Spleen (tissue), 11 donors: ENCODE data around the gene TREX2. TPM values are rescaled to one million over a fixed set of nuclear protein-coding genes. Genes with fewer than 3 reads are reported as not detected.
"Not testable (repeated sequence)": the region's sequence is repeated elsewhere in the genome, so short reads cannot be mapped to it uniquely, and the experiment has no call there.

Experiments used
- DNase-seq: peaks from one replicate; pipeline ENCODE4 v3.0.0-alpha.2; 2020
- H3K27ac ChIP-seq, 8 donors: fragments of 200-600 bp; sonication (generic) in 7 of 8; 1 replicate in 4 of 8; 2 replicates in 4 of 8; pipeline versions ENCODE4 v1.5.0 to v1.8.0; 2016 to 2021; ENCODE audit warnings: inconsistent platforms in 4 of 8, mild to moderate bottlenecking in 4 of 8, moderate library complexity in 1 of 8
- H3K27me3 ChIP-seq, 7 donors: fragments of 200-600 bp; sonication (generic) in 6 of 7; replicated peaks in 1 of 7; 1 replicate in 4 of 7; 2 replicates in 3 of 7; pipeline versions ENCODE4 v1.5.0 to v1.8.0; 2016 to 2021; ENCODE audit warnings: inconsistent platforms in 3 of 7, mild to moderate bottlenecking in 1 of 7
- H3K36me3 ChIP-seq, 6 donors: fragments of 200-600 bp; sonication (generic) in 5 of 6; 1 replicate in 4 of 6; 2 replicates in 2 of 6; pipeline versions ENCODE4 v1.5.0 to v1.8.0; 2016 to 2021; ENCODE audit warnings: inconsistent platforms in 2 of 6
- H3K4me1 ChIP-seq, 6 donors: fragments of 200-600 bp; sonication (generic) in 5 of 6; 1 replicate in 3 of 6; 2 replicates in 3 of 6; pipeline versions ENCODE4 v1.5.0 to v1.8.0; 2016 to 2021; ENCODE audit warnings: inconsistent platforms in 3 of 6
- H3K4me3 ChIP-seq, 8 donors: fragments of 200-600 bp; sonication (generic) in 7 of 8; 1 replicate in 4 of 8; 2 replicates in 4 of 8; pipeline versions ENCODE4 v1.5.0 to v1.8.0; 2016 to 2021; ENCODE audit warnings: inconsistent platforms in 4 of 8, mild to moderate bottlenecking in 4 of 8, moderate library complexity in 2 of 8
- H3K9me3 ChIP-seq, 8 donors: fragments of 200-600 bp; sonication (generic) in 7 of 8; 1 replicate in 4 of 8; 2 replicates in 4 of 8; pipeline versions ENCODE4 v1.5.0 to v1.8.0; 2016 to 2021; ENCODE audit warnings: inconsistent platforms in 4 of 8
- POLR2A ChIP-seq, 3 donors: fragments of 450-650 bp; IDR thresholded peaks; one replicate each; pipeline ENCODE4 v1.5.1; 2017; ENCODE audit warnings: antibody characterized with exemption in 3 of 3, mild to moderate bottlenecking in 1 of 3
- POLR2AphosphoS5 ChIP-seq, 3 donors: sonication (generic); formaldehyde crosslinking; IDR thresholded peaks; one replicate each; pipeline ENCODE4 v1.5.1; 2017; ENCODE audit warnings: antibody characterized with exemption in 3 of 3
- WGBS, 5 donors: extraction: QIAGEN DNeasy Blood & Tissue Kit in 3 of 5; methylation state at CpG; one replicate each; pipeline versions ENCODE4 v1.1.5 to v1.1.7; 2013 to 2018; 5-methylcytosine and 5-hydroxymethylcytosine counted together
- intact Hi-C: fragments of 100-400 bp; cut with DNase I; formaldehyde crosslinking; loops from one replicate; pipeline ENCODE4 v1.15.0; 2023; ENCODE audit warnings: low total_unique reads
- polyA plus RNA-seq, 3 donors: library from polyadenylated mRNA; stranded (reverse); fragments of 200-250 nt; gene quantifications; one replicate each; pipeline ENCODE4 v1.2.1, GENCODE V29; 2013
- total RNA-seq, 7 donors: library from RNA; depleted of rRNA in 3 of 7; stranded (reverse); fragments of >200 nt in 3 of 7; fragmentation: NEBNext Ultra II Directional in 4 of 7; extraction: Animal tissue kit (Norgen Biotek cat#: 25700) in 4 of 7; gene quantifications; one replicate each; pipeline versions ENCODE4 v1.1.0 to v1.2.1, GENCODE V29; 2016 to 2021
- TF ChIP-seq, protein P1 (sequence below), 11 experiments: fragments of 200-600 bp in 7 of 11; fragments of 450-650 bp in 4 of 11; sonication (generic) in 4 of 11; IDR thresholded peaks in 8 of 11; conservative IDR thresholded peaks in 3 of 11; 1 replicate in 7 of 11; 2 replicates in 4 of 11; pipeline versions ENCODE4 v1.4.0 to v1.8.0; 2016 to 2021; ENCODE audit warnings: antibody characterized with exemption in 11 of 11, inconsistent platforms in 4 of 11, mild to moderate bottlenecking in 1 of 11
- donor health status: healthy with polysubstance abuse.
- donor health status: DM: no; HTN: no; CAD: no; lungs with moderate emphysema.
- donor health status: DM: no; HTN: no; CAD: no.
- donor health status: Bipolar disorder and iron deficiency.
- donor health status: healthy.
- donor health status: DM: no; HTN: no; CAD: no.
- donor health status: DM: yes; HTN: yes; CAD: no.

TREX2 gene
- total and polyA plus RNA-seq, 10 donors, result 1.1 to 6.4 (median 2.2) TPM

DNA sequence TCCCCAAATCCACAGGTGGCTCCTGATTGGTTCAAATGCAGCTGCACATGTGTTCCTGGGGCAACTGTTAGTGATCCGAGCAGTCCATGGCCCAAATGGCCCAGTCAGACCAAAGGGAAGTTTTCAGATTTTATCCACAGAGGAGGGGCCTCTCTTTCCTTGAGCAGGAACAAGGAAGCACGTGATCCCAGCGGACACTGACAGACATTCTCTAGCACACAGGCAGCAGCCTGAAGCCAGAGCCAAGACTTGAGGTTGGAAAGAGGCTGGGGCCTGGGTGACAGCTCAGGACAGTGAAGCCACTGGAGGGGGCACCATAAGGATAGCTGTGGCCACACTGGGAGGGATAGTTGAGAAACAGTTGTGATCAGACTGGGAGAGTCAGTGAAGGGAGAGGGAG lies 38.1 kb downstream of the TREX2 start:
- TF ChIP-seq, protein P1, sequence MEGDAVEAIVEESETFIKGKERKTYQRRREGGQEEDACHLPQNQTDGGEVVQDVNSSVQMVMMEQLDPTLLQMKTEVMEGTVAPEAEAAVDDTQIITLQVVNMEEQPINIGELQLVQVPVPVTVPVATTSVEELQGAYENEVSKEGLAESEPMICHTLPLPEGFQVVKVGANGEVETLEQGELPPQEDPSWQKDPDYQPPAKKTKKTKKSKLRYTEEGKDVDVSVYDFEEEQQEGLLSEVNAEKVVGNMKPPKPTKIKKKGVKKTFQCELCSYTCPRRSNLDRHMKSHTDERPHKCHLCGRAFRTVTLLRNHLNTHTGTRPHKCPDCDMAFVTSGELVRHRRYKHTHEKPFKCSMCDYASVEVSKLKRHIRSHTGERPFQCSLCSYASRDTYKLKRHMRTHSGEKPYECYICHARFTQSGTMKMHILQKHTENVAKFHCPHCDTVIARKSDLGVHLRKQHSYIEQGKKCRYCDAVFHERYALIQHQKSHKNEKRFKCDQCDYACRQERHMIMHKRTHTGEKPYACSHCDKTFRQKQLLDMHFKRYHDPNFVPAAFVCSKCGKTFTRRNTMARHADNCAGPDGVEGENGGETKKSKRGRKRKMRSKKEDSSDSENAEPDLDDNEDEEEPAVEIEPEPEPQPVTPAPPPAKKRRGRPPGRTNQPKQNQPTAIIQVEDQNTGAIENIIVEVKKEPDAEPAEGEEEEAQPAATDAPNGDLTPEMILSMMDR (IDR thresholded peaks at IDR 0.05 in 8 of 11, conservative IDR thresholded peaks at IDR 0.05 in 3 of 11), result no peak
- TF ChIP-seq POLR2A (IDR thresholded peaks at IDR 0.05), result no peak
- TF ChIP-seq POLR2AphosphoS5 (IDR thresholded peaks at IDR 0.05), result no peak
- WGBS, 5 donors, result 57 to 100% (median 81%) methylated on average over 3 of the region's 3 CpGs; no CpG with 5 or more reads in 1 of the 5 donors
- intact Hi-C loops, result no loop called here
- Histone ChIP-seq H3K36me3 (no peaks in the 10 kb centered on the region), H3K4me3 (no peak overlapping the region), H3K9me3 (no peaks in the 10 kb centered on the region), H3K4me1 (peaks cover 0 to 20% (median 11%) of the 10 kb centered on the region in 6 donors), H3K27ac (no peak overlapping the region), H3K27me3 (no peaks in the 10 kb centered on the region)
- DNase-seq, result peak; percentile 41

DNA sequence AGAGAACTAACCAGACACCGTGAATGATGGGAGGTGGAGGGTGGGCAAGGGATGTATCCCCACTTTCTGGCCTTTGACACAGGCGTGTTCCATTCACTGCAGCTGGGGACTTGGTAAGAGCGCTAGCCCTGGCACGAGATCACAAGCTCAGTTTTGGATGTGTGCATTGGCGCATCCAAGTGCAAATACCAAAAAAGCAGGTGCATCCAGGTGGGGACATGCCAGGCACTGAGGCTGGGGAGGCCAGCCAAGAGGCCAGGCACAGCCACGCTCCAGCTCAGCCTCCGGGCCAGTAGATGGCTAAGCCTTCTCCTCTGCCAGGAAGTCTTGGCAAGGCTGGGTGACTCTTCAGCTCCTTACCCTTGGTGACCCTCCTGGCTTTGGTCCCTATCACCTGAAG lies 39.0 kb downstream of the TREX2 start:
- H3K4me3 ChIP-seq, result no peak overlapping the region
- 83 to 100% (median 91%) methylated on average over 1 to 7 of the region's 7 CpGs for WGBS, 5 donors
- peaks cover 0 to 11% (median 3%) of the 10 kb centered on the region in 6 donors for H3K4me1 ChIP-seq
- H3K9me3 ChIP-seq, result no peaks in the 10 kb centered on the region
- TF ChIP-seq POLR2AphosphoS5 (IDR thresholded peaks at IDR 0.05) (no peak), POLR2A (IDR thresholded peaks at IDR 0.05) (no peak)
- TF ChIP-seq, protein P1 (IDR thresholded peaks at IDR 0.05 in 8 of 11, conservative IDR thresholded peaks at IDR 0.05 in 3 of 11), result no peak
- no peak overlapping the region for H3K27ac ChIP-seq
- intact Hi-C loops, result no loop called here
- no peaks in the 10 kb centered on the region for H3K36me3 ChIP-seq
- peak; percentile 51 for DNase-seq
- H3K27me3 ChIP-seq, result no peaks in the 10 kb centered on the region

DNA sequence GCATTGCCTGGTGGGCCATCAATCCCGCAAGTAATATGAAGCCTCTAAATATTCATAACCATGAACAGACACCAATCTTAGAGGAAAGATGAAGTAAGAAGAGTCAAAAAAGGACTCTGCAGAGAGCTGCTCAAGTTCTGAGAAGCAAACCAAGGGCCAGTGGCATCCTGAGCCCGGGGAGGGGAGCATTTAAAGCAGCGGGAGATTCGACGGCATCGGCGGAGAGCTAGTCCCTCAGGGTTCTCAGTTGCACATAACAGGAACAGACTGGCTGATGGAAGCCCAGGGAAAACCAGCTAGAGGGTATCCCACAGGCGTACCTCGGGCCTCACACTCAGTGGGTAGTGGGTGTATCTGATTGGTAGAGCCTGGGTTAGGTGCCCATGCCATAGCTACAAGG lies 39.8 kb downstream of the TREX2 start:
- H3K27ac ChIP-seq, result no peak overlapping the region
- no peaks in the 10 kb centered on the region for H3K36me3 ChIP-seq
- 89 to 94% (median 91%) methylated on average over 9 of the region's 9 CpGs for WGBS, 5 donors
- no peaks in the 10 kb centered on the region for H3K27me3 ChIP-seq
- no peak overlapping the region for H3K4me3 ChIP-seq
- intact Hi-C loops, result no loop called here
- TF ChIP-seq POLR2A (IDR thresholded peaks at IDR 0.05) (no peak), POLR2AphosphoS5 (IDR thresholded peaks at IDR 0.05) (no peak)
- TF ChIP-seq, protein P1 (IDR thresholded peaks at IDR 0.05 in 8 of 11, conservative IDR thresholded peaks at IDR 0.05 in 3 of 11), result no peak
- peak; percentile 23 for DNase-seq
- peaks cover 0 to 3% (median 0%) of the 10 kb centered on the region in 8 donors for H3K9me3 ChIP-seq
- peaks cover 0 to 2% (median 0%) of the 10 kb centered on the region in 6 donors for H3K4me1 ChIP-seq

DNA sequence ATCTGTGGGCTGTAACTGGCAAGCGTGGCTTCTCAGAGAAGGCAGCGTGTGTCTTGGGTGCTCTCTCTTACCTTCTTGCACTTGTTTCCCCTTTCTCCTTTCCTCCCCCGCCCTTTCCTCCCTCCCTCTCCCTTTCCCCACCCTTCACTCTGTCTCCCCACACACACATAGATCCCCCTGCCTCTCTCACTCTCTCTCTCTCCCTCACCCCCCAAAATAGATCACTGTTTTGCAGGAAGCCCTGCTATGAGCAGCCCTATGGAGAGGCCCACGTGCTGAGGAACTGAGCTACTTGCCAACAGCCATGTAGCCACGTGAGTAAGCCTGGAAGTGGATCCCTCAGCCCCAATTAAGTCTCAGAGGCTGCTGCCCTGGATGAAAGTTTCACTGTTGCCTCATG lies 40.4 kb downstream of the TREX2 start:
- Histone ChIP-seq H3K4me1 (no peaks in the 10 kb centered on the region), H3K4me3 (no peak overlapping the region), H3K27ac (no peak overlapping the region), H3K9me3 (peaks cover 0 to 3% (median 0%) of the 10 kb centered on the region in 8 donors), H3K27me3 (no peaks in the 10 kb centered on the region), H3K36me3 (no peaks in the 10 kb centered on the region)
- TF ChIP-seq POLR2AphosphoS5 (IDR thresholded peaks at IDR 0.05), result no peak
- no peak for TF ChIP-seq POLR2A (IDR thresholded peaks at IDR 0.05)
- TF ChIP-seq, protein P1 (IDR thresholded peaks at IDR 0.05 in 8 of 11, conservative IDR thresholded peaks at IDR 0.05 in 3 of 11), result no peak
- intact Hi-C loops, result no loop called here
- WGBS, 5 donors, result 13 to 30% (median 23%) methylated on average over 4 to 5 of the region's 5 CpGs
- peak; percentile 13 for DNase-seq

DNA sequence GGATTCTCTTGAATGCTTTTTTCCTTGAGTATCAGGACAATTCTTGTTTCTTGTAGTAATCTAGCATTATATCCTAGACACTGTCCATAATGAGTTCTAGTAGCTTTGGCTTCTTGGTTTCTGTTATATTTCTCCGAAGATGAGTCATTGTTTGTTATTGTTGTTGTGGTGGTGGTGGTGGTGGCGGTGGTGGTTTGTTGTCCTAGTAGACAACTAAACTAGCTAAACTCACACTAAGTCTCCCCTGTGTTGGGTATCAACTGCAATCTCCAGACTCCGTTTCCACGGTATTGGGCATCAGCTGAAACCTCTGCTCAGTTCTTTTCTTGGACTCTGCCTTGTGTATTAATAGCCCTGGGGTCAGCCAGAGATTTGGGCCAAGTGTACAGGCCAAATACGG lies 41.5 kb downstream of the TREX2 start:
- H3K36me3 ChIP-seq, H3K4me1 ChIP-seq, H3K27me3 ChIP-seq, H3K4me3 ChIP-seq, intact Hi-C loops, H3K9me3 ChIP-seq, H3K27ac ChIP-seq: not testable (repeated sequence)
- 64 to 94% (median 88%) methylated on average over 4 to 5 of the region's 5 CpGs for WGBS, 5 donors
- DNase-seq, result peak; percentile 4
